ENCODE data around the gene KCNJ16.

The KCNJ16 gene

DNA sequence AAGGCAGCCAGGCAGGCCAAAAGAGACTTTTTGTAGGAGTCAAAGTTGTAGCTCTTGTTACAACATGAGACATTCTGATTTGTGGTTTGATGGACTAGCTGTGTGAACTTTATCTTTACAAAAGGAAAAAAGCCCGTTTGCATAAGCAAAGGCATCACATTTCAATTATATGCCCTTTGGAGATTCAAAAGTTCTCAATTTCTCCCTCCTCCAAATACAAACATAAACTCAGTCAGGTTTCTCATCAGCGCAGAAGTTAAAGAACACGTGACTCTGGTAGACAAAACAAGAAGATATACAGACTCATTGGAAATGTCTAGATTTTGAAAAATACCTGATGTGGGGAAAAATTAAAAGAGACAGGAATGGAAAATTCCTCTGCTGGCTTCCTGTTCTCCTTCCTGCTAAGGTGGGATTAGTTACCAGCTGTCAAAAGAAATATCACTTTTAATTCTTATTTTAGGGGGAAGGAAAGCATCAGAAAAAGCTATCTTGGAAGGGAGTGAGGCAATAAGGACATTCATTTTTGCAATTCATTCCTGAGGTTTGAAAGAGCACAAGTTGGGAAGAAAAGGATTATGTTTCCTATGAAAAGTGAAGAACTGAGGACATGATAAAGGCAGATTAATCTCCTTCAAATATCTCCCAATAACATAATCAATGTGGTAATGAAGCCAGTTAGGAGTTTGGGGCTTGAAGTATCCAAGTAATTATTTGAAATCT is 4.6 kb upstream of the KCNJ16 start:
- no peak for DNase-seq (ENCODE audit: low read depth, low spot score)

DNA sequence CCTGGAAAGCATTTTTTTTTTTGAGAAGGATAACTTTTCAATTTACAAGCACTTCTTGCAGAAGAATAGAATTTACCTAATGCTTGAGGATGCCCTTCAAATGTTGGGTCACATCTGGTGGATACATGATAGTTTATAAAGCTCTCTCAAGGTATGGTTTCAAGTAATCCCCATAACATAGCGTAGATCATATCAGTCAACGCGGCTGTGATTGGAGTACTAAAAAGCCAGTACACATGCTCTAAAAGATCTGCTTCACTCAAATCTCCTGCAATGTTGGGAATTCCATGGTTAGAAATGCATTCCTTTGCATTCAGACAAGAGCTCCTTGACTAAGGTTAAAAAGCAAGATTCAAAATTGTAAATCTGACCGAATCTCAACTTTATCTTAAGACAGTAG is 3.9 kb upstream of the KCNJ16 start:
- DNase-seq (ENCODE audit: low read depth, low spot score): no peak

DNA sequence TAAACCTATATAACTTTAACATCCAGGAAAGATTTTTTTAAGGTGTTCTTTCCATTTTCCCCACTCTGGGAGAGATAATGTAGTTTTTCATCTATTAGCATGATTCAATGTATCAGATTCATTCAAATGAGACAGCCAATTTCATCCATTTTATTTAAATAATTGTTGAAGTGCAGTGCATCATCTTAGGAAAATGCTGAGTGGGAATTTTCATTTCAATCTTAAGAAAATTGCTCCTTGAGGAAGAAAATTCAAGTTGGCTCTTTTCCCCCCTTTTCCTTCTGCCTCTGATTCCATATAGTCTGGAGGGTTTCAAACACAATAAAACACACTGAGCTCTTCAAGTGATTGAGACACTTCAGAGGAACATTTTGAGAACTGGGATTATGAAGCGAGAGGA is 3.4 kb upstream of the KCNJ16 start:
- no peak for DNase-seq (ENCODE audit: low read depth, low spot score)

DNA sequence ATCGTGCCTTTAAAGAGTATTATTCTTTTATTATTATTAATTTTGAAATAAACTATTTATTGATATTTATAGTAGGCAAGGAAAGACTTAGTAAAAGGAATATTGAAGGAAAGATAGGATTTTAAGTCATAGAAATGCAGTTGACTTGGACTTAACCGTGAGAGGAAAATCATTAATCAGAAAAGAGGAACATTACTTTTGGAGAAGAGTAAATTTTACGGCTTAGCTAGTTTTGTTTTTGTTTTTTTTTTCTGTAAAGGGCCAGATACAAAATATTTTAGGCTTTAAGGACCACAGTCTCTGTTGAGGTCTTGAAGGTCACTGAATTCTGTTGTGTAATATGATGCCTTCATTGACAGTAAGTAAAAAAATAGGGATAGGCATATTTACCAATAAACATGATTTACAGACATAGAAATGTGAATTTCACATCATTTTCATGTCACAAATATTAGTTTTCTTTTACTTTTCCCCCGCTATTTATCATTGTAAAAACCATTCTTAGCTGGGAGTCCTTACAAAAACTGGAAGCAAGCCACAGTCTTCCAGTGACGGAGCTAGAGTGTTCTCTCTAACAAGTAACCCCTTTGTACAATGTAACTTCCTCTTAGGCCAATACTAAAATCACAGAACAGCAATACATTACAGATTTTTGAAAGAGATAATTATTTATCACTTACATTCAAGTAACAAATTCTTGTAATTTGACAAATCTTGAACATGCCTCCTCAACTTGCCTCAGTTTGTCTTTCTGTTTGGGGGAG is 2.3 kb upstream of the KCNJ16 start:
- no peak for DNase-seq (ENCODE audit: low read depth, low spot score)

DNA sequence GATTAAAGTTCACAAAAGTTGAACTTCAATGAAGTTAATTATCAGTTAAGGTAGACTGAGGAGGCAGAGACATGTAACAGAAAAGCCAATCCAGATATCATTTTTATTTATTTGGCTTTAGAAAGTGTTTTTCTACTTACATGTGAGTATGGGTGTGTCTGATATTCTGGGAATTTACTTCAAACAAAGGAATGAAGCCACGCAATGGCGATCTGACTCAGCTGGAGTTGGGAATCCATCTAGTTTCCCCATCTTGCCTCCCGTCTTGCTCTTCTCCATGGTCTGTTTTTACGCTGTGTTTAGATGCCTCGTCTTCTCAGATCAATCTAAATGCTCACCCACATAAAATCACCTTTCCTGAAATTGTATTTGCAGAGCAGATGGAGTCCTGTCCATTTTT is 1.7 kb upstream of the KCNJ16 start:
- no peak for DNase-seq (ENCODE audit: low read depth, low spot score)

DNA sequence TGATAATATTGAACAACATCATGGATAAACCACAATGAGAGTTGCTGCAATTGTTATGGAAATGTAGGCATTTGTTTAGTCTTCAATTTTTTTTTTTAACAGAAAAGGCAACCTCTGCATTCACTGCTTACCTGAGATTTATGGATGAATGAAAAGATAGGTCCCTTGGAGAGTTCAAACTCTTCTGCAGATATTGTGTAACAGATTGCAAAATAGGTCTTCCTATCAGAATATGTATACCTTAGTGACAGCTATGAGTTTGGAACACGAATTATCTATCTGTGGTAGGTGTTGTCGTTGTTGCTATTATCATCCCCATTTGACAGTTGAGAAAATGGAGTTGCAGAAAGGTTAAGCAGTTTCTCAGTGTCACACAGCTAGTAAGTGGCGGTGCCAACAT is 1.2 kb upstream of the KCNJ16 start:
- DNase-seq (ENCODE audit: low read depth, low spot score): no peak

DNA sequence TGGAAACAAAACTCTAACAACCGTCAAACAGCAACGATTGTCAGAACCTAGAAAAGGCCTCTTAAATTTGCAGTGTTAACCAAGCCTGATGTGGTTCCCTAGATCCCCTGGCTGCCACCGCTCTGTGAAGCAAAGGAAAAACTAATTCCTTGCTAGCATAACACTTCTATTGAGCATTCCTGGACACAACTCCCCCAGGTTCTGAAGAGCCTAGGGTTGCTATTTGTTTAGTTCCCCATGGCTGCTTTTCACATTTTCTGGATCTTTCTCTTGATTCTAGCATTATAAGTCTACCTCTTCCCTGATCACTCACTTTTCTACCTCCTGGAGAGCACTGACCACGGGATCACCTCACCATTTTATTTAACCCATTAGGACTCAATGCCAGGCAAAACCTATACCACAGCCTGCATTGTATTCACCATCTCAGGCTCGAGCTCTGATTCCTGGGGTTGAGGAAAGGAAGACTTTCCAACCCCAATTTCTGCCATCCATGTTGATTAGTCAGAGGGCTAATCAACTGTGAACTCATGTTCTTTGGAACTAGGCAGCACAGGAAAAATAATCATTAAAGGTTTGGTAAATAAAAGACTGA is 692 bp upstream of the KCNJ16 start:
- no peak for DNase-seq (ENCODE audit: low read depth, low spot score)

DNA sequence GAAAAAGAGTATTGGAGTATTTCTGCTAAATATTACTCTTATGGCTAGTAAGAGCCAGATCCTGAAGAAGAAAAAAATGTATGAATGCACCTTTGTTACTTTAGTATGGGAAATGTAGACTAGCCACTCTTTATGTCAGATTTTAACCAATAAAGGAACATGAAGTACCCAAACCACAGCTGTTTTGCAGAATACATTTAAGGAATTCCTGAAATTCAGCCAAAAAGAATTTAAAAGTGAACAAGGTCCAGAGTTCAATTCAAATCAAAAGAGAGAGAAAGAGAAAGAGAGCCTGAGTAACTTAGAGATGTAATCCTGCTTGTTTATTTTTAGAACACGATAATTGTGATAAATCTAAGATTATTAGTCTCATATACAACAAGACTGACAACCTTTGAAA is 1.2 kb downstream of the KCNJ16 start:
- DNase-seq (ENCODE audit: low read depth, low spot score): peak; percentile 66

DNA sequence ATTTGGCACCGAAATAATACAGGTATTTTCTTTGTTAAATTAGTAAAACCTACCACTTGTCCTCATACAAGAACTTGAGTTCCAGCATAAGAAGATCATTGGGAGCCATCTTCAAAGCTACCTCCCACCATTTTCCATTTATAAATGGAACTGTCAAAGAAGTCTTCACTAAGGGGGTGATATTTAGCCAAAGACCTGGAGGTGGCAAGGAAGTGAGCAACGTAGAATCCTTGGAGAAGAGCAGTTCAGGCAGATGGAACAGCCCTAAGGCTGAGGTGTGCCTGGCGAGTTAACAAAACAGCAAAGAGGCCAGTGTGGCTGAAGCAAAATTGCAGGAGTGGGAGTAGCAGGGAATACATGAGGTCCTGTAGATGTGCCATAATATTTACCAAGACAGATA is 1.8 kb downstream of the KCNJ16 start:
- DNase-seq (ENCODE audit: low read depth, low spot score): no peak

DNA sequence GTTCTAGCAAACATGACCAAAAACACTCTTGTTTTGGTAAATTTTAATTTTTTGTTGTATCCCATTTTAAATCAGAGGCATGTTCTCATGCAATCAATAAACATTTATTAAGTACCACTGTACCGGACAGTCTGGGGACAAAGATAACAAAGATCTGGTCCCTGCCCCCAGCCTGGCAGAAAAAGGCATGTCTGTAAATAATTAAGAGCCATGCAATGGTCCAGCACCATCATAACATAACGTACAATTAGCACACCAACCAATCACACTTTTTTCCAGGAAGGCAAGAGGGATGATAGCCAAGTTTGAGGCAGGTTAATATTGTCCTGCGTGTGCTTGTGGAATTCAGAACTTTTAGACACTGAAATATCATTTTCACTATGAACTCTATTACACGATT is 3.5 kb downstream of the KCNJ16 start:
- DNase-seq (ENCODE audit: low read depth, low spot score): no peak

DNA sequence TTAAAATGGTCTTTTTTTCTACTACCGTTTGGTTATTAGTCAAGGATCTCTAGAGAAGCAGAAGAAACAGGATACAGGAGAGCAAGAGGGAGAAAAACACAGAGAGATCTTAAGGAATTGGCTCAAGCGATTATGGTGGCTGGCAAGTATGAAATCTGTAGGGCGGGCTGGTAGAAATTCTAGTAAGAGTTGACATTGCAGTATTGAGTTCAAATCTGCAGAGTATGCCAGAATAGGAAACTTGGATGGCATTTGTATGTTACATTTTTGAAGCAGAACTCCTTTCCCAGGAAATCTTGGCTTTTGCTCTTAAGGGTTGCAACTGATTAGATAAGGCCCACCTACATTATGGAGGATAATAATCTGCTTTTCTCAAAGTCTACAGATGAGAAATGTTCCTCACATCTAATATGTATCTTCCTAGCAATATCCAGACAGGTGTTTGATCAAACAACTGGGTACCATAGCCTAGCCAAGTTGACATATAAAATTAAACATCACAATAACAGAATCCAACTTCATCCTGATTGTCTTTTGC is 4.0 kb downstream of the KCNJ16 start:
- DNase-seq (ENCODE audit: low read depth, low spot score): no peak

DNA sequence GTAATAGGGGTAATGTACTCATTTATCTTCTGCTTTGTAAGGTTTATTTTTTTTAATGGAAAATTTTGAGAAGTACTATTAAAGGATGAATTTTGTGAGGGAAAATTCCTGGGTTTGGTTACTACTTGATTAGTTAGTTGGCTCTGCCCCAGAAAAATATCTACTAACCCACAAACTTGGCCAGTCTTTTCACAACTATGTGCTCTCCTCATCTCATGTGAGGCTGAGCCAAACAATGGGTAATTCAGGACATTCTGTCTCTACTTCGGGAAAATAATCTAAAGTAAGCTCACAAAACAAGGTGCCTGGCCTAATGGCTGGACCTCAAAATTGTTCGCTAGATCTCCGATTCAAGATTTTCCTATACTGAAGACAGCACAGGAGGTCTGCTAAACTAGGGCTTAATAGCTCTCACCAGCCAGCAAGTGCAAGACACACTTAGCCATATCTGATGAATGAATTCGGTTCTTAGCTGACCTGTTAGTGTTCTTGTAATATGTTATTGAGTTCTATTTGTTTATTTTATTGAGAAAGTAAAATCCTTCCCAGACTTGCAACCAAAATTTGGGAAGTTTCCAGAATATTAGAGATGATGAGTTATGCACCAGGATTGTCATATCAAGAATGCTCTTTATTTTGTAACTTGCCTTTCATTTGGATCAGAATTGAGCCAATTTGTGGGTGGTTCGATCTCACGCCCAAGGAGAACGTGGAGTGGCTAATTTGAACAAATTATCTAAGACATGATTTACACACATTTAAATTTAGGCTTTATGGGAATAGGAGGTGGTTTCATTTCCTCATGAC is 5.7 kb downstream of the KCNJ16 start:
- DNase-seq (ENCODE audit: low read depth, low spot score): peak; percentile 87

DNA sequence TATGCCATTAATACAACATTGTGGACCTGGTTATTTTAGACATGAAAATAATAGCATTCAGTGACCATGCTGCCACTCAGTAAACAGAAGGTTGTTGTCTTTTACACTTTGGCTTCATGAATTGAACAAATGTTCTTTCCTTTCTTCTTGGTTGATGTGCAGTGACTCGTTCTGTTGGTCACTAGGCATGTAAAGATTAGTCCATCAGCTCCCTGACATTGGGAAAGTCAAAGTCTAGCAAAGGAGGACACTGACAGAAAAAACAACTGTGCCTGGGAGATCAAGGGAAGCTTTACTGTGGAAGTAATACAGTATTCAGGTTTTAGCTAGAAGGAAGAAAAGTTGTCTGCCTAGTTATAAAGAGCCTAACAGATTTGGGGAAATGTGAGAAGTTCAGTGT is 6.9 kb downstream of the KCNJ16 start:
- no peak for DNase-seq (ENCODE audit: low read depth, low spot score)

DNA sequence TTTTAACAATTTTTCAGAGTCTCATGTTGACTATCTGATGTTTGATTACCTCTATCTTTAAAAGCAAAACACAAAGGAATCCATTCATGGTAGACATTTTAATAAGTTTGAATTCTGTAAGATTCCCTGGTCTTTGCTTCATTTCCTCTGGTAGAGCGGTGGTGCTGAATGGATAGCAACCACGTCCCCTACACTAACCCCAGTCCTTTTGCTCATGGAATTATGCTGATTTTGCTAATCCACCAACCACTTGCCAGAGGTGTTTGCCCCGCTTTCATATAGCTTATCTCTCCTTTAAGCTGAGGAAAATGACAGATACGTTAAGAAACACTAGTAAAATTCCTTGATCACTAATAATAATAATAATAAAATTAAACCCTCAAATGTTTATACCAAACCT is 9.5 kb downstream of the KCNJ16 start:
- peak; percentile 43 for DNase-seq (ENCODE audit: low read depth, low spot score)

DNA sequence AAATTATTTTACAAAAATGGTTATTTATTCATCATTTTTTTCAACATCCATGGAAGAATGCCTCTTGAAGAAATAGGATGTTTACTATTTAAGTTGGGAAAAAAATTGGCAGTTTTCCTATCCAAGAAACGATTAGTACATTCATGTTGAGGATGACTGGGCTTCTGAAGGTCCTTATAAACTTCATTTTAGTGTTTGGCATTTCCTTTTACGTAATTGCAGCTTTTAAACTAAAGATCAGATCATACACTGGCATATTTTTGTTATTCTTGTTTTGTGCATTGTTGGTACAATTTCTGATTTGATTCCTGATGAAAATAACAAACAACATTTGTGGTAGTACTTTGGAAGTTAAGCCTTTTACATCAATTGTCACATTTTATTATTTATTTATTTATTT is 11.5 kb downstream of the KCNJ16 start:
- no peak for DNase-seq (ENCODE audit: low read depth, low spot score)

DNA sequence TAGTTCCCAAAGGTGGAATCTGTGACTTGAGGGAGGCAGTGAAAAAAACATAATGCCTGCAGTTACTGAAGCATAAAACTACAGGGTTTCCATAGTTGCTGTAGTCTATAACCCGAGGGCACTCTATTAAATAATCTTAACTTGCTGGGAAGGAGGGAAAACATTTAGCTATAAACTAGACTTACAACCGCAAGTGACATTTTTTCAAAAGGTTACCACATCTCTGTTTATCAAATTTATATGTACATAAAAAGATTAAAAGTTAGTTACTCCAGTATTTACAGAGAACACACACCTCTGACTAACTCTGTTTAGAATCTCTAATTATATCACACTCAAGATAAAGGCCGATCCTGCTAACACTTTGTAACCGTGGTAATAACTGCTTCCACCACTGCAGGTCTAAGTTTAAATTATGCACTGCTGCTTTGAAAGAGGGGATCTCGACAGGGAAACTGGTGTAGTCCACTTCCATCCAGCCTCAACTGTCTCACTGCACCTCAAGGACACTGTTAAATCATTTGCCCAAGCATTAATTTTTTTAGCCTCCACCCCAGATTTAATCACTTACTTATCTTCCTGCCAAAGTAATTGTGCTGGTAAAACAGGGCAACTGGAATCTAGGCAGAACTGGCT is 14.6 kb downstream of the KCNJ16 start:
- DNase-seq (ENCODE audit: low read depth, low spot score): no peak

DNA sequence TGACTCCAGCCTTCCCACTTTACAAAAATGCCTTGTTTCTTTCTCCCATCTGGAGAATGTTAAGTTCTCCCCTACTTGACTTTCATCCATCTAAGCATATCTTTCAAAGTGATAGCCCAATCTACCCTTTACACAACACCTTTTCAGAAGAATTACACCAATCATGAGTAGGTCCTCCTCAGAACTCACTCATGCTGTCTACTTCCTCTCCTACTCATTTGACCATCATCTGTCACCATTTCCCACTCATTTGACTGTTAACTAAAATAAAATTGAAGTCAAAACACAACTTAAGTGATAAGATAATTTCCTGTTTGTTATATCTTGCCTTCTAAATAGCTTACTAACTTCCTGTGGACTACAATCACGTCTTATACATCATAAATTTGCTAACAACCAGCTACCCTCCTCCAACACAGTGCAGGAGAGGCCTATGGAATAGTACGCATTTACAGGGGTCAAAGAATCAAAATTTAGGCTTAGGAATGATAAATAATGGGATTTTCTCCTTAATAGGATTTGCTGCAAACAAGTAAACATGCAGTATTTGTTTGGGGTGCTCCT is 16.1 kb downstream of the KCNJ16 start:
- no peak for DNase-seq (ENCODE audit: low read depth, low spot score)

DNA sequence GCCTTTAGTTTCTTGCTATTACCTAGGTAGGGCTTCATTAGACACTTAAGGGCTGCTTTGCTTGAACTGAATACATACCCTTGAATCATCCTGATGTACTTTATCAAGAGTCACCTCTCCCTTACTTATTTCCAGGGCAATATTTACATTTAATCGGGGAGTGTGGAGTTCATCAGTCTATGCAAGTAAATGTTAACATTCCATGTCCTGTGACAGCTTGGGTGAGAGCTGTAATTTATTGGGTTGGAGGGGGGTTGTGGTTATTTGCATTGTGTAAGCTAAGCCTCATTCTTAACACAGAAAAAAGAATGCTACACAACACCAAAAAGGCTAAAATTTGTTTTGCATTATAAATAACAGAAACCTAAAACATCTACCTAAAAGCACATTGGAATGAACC is 16.7 kb downstream of the KCNJ16 start:
- no peak for DNase-seq (ENCODE audit: low read depth, low spot score)

DNA sequence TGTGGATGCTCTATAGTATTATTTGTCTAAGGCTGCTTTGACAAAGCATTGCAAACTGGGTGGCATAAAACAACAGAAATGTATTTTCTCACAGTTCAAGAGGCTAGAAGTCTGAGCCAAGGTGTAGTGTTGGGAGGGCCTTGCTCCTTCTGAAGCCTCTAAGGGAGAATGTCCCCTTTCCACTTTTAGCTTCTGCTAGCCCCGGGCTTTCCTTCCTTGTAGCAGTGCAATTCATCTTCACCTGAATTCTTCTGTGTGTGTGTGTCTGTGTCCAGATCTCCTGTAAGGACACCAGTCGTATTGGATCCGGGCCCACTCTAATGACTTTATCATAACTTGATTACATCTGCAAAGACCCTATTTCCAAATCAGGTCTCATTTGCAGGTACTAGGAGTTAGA is 18.1 kb downstream of the KCNJ16 start:
- DNase-seq (ENCODE audit: low read depth, low spot score): no peak

DNA sequence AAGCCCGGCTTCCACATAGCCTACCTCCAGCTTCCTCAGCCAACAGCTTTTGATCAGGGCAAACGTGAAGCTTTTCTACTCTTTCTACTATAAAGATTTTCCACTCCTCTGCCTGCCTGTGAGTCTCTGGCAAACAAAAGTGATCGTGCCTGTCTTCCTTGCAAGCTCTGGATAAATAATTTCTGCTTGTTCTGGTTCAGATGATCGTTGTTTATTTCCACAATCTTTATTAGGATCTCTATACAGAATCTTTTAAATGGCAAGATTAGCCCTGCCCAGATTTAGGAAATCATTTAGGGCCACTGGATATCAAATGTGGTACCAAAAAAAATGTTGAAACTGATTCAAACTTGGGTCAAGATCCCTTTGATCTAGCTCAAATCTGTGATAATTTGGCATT is 20.4 kb downstream of the KCNJ16 start:
- DNase-seq (ENCODE audit: low read depth, low spot score): no peak

DNA sequence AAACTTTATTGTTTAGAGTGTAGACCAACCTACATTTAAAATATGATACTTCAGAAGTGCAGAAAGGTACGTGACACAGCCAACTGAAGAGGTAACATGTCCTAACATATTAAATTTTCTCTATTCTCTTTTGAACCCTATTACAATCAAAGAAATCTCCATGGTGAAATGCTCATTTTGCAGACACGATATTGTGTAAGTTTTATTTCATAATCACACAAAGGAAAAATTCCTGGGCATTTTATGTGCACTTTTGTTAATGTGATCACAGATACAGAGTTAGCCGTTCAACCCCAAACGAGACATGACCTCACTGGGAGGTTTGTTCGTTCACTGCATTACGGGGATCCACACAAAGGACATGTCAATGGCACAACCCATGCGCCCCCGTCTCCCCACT is 21.8 kb downstream of the KCNJ16 start:
- DNase-seq (ENCODE audit: low read depth, low spot score): no peak

Measured in astrocyte of the hippocampus (primary cell).